Keratinocyte (primary cell): ENCODE data around the gene OR4F6. TPM values are rescaled to one million over a fixed set of nuclear protein-coding genes. Genes with fewer than 3 reads are reported as not detected.

Experiments
- DNase-seq: peaks from one replicate; pipeline ENCODE4 v3.0.0-alpha.2; 2011; ENCODE audit warnings: low read depth, missing footprints, low spot score
- FAIRE-seq: peaks from 2 replicates; lab custom pipeline; 2011; peaks lifted over from hg19 to GRCh38; lab: Jason Lieb, UNC
- H2AFZ ChIP-seq: 2 replicates; pipeline ENCODE4 v1.6.0; 2012; ENCODE audit warnings: low read length, control low read depth, inconsistent platforms; ENCODE audit not compliant: control insufficient read depth
- H3K27ac ChIP-seq: 2 replicates; pipeline ENCODE4 v1.5.1; 2011; ENCODE audit warnings: low read length; ENCODE audit not compliant: control insufficient read depth, insufficient read depth
- H3K27me3 ChIP-seq: 3 replicates; pipeline ENCODE4 v1.6.0; 2011; ENCODE audit warnings: low read length; ENCODE audit not compliant: control insufficient read depth, insufficient read depth; ENCODE audit errors: extremely low read depth
- H3K36me3 ChIP-seq, 2 experiments: 2 replicates in 1 of 2; 3 replicates in 1 of 2; pipeline ENCODE4 v1.5.1; 2011; ENCODE audit warnings: low read length in 2 of 2, mild to moderate bottlenecking in 1 of 2; ENCODE audit not compliant: control insufficient read depth in 2 of 2, insufficient read depth in 2 of 2; ENCODE audit errors: extremely low read depth in 1 of 2
- H3K4me1 ChIP-seq: 3 replicates; pipeline ENCODE4 v1.5.1; 2011; ENCODE audit warnings: low read length; ENCODE audit not compliant: control insufficient read depth, insufficient read depth; ENCODE audit errors: extremely low read depth
- H3K4me2 ChIP-seq: 3 replicates; pipeline ENCODE4 v1.6.0; 2011; ENCODE audit warnings: low read depth, low read length; ENCODE audit not compliant: control insufficient read depth, insufficient read depth; ENCODE audit errors: extremely low read depth
- H3K4me3 ChIP-seq, 3 experiments: fragments of 200-600 bp in 1 of 3; sonication (generic) in 1 of 3; 2 replicates in 2 of 3; 3 replicates in 1 of 3; pipeline ENCODE4 v1.5.1; 2011 to 2016; ENCODE audit warnings: low read length in 3 of 3, mild to moderate bottlenecking in 3 of 3, control low read depth in 2 of 3, inconsistent platforms in 1 of 3, low read depth in 1 of 3, mixed read lengths in 1 of 3, mixed run types in 1 of 3, moderate library complexity in 1 of 3; ENCODE audit not compliant: control insufficient read depth in 2 of 3, insufficient read depth in 2 of 3; ENCODE audit errors: extremely low read depth in 1 of 3
- H3K79me2 ChIP-seq: 2 replicates; pipeline ENCODE4 v1.6.0; 2012; ENCODE audit warnings: low read length; ENCODE audit not compliant: control insufficient read depth, insufficient read depth
- H3K9ac ChIP-seq: 3 replicates; pipeline ENCODE4 v1.6.0; 2011; ENCODE audit warnings: low read length; ENCODE audit not compliant: control insufficient read depth, insufficient read depth; ENCODE audit errors: extremely low read depth
- H3K9me1 ChIP-seq: 3 replicates; pipeline ENCODE4 v1.6.0; 2011; ENCODE audit warnings: low read length; ENCODE audit not compliant: control insufficient read depth, insufficient read depth; ENCODE audit errors: extremely low read depth
- H3K9me3 ChIP-seq: 2 replicates; pipeline ENCODE4 v1.5.1; 2012; ENCODE audit warnings: low read depth, low read length; ENCODE audit not compliant: control insufficient read depth
- H4K20me1 ChIP-seq: 3 replicates; pipeline ENCODE4 v1.6.0; 2011; ENCODE audit warnings: low read length; ENCODE audit not compliant: control insufficient read depth, insufficient read depth; ENCODE audit errors: extremely low read depth
- EZH2 ChIP-seq: IDR thresholded peaks from one replicate; pipeline ENCODE4 v1.6.1; 2012; ENCODE audit warnings: inconsistent platforms, mild to moderate bottlenecking, low read length, moderate library complexity
- dilution Hi-C: fragments of 300-500 bp; cut with MboI; formaldehyde crosslinking; loops from one replicate; pipeline ENCODE4 v1.7.0; 2020; ENCODE audit warnings: low sequenced_read_pairs; ENCODE audit not compliant: extremely low pct_ligation_motif_present
- polyA plus RNA-seq, 5 experiments: library from polyadenylated mRNA; depleted of rRNA in 3 of 5; stranded (reverse) in 3 of 5; stranded (forward) in 1 of 5; unstranded in 1 of 5; fragments of >200 nt; gene quantifications; 1 replicate in 1 of 5; 2 replicates in 3 of 5; 3 replicates in 1 of 5; pipeline versions ENCODE4 v1.2.1 to v1.2.3, GENCODE V29; 2011 to 2012; ENCODE audit warnings: missing spikeins in 2 of 5, low read depth in 1 of 5, low replicate concordance in 1 of 5
- TF ChIP-seq, protein P1 (sequence below), 3 experiments: IDR thresholded peaks in 1 of 3; conservative IDR thresholded peaks in 1 of 3; optimal IDR thresholded peaks in 1 of 3; 2 replicates in 2 of 3; 3 replicates in 1 of 3; pipeline versions ENCODE3 to v1.5.1; 2011; ENCODE audit warnings: low read length in 3 of 3, mild to moderate bottlenecking in 3 of 3, moderate library complexity in 2 of 3, control low read depth in 1 of 3, inconsistent platforms in 1 of 3; ENCODE audit not compliant: insufficient read depth in 2 of 3; ENCODE audit errors: extremely low read depth in 1 of 3

Gene OR4F6
- polyA plus RNA-seq, 1 donor (not counting 4 experiments of a cell fraction or from before 2014, with no cell fraction given), result not detected

DNA sequence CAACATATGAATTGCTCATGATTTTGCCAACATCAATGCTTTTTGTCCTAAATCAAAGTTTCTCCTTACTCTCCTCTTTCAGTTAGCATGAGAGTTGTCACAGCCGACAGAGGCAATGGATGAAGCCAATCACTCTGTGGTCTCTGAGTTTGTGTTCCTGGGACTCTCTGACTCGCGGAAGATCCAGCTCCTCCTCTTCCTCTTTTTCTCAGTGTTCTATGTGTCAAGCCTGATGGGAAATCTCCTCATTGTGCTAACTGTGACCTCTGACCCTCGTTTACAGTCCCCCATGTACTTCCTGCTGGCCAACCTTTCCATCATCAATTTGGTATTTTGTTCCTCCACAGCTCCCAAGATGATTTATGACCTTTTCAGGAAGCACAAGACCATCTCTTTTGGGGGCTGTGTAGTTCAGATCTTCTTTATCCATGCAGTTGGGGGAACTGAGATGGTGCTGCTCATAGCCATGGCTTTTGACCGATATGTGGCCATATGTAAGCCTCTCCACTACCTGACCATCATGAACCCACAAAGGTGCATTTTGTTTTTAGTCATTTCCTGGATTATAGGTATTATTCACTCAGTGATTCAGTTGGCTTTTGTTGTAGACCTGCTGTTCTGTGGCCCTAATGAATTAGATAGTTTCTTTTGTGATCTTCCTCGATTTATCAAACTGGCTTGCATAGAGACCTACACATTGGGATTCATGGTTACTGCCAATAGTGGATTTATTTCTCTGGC, 2.5 kb downstream of the OR4F6 start:
- TF ChIP-seq, protein P1, sequence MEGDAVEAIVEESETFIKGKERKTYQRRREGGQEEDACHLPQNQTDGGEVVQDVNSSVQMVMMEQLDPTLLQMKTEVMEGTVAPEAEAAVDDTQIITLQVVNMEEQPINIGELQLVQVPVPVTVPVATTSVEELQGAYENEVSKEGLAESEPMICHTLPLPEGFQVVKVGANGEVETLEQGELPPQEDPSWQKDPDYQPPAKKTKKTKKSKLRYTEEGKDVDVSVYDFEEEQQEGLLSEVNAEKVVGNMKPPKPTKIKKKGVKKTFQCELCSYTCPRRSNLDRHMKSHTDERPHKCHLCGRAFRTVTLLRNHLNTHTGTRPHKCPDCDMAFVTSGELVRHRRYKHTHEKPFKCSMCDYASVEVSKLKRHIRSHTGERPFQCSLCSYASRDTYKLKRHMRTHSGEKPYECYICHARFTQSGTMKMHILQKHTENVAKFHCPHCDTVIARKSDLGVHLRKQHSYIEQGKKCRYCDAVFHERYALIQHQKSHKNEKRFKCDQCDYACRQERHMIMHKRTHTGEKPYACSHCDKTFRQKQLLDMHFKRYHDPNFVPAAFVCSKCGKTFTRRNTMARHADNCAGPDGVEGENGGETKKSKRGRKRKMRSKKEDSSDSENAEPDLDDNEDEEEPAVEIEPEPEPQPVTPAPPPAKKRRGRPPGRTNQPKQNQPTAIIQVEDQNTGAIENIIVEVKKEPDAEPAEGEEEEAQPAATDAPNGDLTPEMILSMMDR (optimal IDR thresholded peaks at IDR 0.05 in 1 of 3, IDR thresholded peaks at IDR 0.05 in 1 of 3, conservative IDR thresholded peaks at IDR 0.05 in 1 of 3; ENCODE audit: extremely low read depth in 1 of 3, insufficient read depth in 2 of 3, low read length in 3 of 3), result no peak
- no peak for TF ChIP-seq EZH2
- no peaks in the 10 kb centered on the region for H4K20me1 ChIP-seq
- dilution Hi-C loops, result no loop called here

DNA sequence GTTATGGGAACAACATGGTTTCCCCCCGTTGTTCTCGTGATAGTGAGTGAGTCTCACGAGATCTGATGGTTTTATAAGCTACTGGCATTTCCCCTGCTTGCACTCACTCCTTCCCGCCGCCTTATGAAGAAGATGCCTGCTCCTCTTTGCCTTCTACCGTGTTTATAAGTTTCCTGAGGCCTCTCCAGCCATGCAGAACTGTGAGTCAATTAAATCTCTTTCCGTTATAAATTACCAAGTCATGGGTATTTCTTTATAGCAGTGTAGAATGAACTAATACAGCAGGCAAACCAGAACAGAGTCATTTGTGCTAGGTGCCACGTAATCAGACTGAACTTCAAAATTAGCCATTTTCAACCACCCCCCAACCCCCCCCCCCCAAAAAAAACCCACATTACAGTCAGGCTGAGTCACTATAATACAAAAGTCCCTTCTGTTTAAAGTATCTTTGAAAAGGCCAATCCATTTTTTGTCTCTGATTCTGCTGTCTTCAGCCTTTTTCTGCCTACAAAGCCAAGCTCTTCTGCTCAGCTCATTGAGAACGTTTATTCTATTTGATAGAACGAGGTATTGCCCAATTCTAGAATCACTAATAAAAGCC, 4.1 kb downstream of the OR4F6 start:
- Histone ChIP-seq H3K4me2 (no peak overlapping the region), H4K20me1 (no peaks in the 10 kb centered on the region), H3K27me3 (no peaks in the 10 kb centered on the region), H3K9ac (no peak overlapping the region), H3K9me3 (no peaks in the 10 kb centered on the region), H2AFZ (no peak overlapping the region), H3K79me2 (no peaks in the 10 kb centered on the region), H3K4me3 (no peak overlapping the region), H3K4me1 (no peaks in the 10 kb centered on the region), H3K36me3 (no peaks in the 10 kb centered on the region), H3K9me1 (no peaks in the 10 kb centered on the region), H3K27ac (no peak overlapping the region)
- dilution Hi-C loops, result no loop called here
- no peak for FAIRE-seq
- TF ChIP-seq, protein P1 (optimal IDR thresholded peaks at IDR 0.05 in 1 of 3, IDR thresholded peaks at IDR 0.05 in 1 of 3, conservative IDR thresholded peaks at IDR 0.05 in 1 of 3; ENCODE audit: extremely low read depth in 1 of 3, insufficient read depth in 2 of 3, low read length in 3 of 3), result no peak
- TF ChIP-seq EZH2, result no peak
- no peak for DNase-seq

More for the DNA sequence above, 2.5 kb downstream of the OR4F6 start:
- Histone ChIP-seq H3K4me2 (no peak overlapping the region), H2AFZ (no peak overlapping the region), H3K36me3 (no peaks in the 10 kb centered on the region), H3K4me3 (no peak overlapping the region), H3K9ac (no peak overlapping the region), H3K4me1 (no peaks in the 10 kb centered on the region), H3K27ac (no peak overlapping the region), H3K9me3 (no peaks in the 10 kb centered on the region), H3K79me2 (no peaks in the 10 kb centered on the region), H3K9me1 (no peaks in the 10 kb centered on the region), H3K27me3 (no peaks in the 10 kb centered on the region)
- FAIRE-seq (no peak), DNase-seq (no peak)
